Activated B cell treated with CpG ODN at 0.5 μM for 24 hours (primary cell): ENCODE measurements around the gene TLR9. TPM values are rescaled to one million over a fixed set of nuclear protein-coding genes. Genes with fewer than 3 reads are reported as not detected.

Source experiments
- ATAC-seq: fragments of 200-7000 bp; cut with Tn5 transposase; one replicate; pipeline ENCODE4 v1.10.0; 2021; ENCODE audit warnings: low read depth, mild to moderate bottlenecking, moderate library complexity
- CTCF ChIA-PET: fragments of 350-600 bp; sonication (Branson Sonifier 250); formaldehyde crosslinking; loops from one replicate; lab custom pipeline; 2021; ENCODE audit warnings: antibody characterized with exemption; lab: Charles Lee
- POLR2A ChIA-PET: fragments of 350-600 bp; sonication (Branson Sonifier 250); formaldehyde crosslinking; loops from one replicate; lab custom pipeline; 2021; ENCODE audit warnings: antibody characterized with exemption; lab: Charles Lee
- DNase-seq: peaks from one replicate; pipeline ENCODE4 v3.0.0; 2022
- H3K27ac Mint-ChIP-seq: one replicate; pipeline ENCODE4 v1.8.0; 2020; ENCODE audit warnings: mixed read lengths
- H3K27me3 Mint-ChIP-seq: one replicate; pipeline ENCODE4 v1.8.0; 2021; ENCODE audit warnings: mixed read lengths
- H3K36me3 Mint-ChIP-seq: one replicate; pipeline ENCODE4 v1.8.0; 2021; ENCODE audit warnings: low read depth, mixed read lengths
- H3K4me1 Mint-ChIP-seq: one replicate; pipeline ENCODE4 v1.8.0; 2021; ENCODE audit warnings: mixed read lengths
- H3K4me3 Mint-ChIP-seq: one replicate; pipeline ENCODE4 v1.8.0; 2020; ENCODE audit warnings: mild to moderate bottlenecking, mixed read lengths
- H3K9me3 Mint-ChIP-seq: one replicate; pipeline ENCODE4 v1.8.0; 2020; ENCODE audit warnings: mixed read lengths
- CTCF ChIP-seq: fragments of 200-600 bp; IDR thresholded peaks from one replicate; pipeline ENCODE4 v1.8.0; 2022; ENCODE audit warnings: antibody characterized with exemption, mild to moderate bottlenecking
- intact Hi-C: fragments of 100-400 bp; cut with micrococcal nuclease; formaldehyde crosslinking; loops from one replicate; pipeline ENCODE4 v1.15.1; 2024
- total RNA-seq: library from RNA; stranded (reverse); gene quantifications from 2 replicates; pipeline ENCODE4 v1.2.3, GENCODE V29; 2022

TLR9 gene
- total RNA-seq, 1 donor from 2014 or later: 10.4 TPM

GRCh38 chr3:52245322-52246263, 20.1 kb upstream of the TLR9 start, which contains the start of gene PPM1M:
Gene PPM1M (plus strand): TSS chr3:52245759. CDS start chr3:52245825, 66 bp downstream.
- ChIA-PET POLR2A (interaction anchor here (0.8 to 12.1 kb wide), 15 partner anchors 7 to 91 kb away, joined by 3 to 147 read pairs (median 8); partner anchors contain the start of genes GLYCTK, POC1A, TLR9 and WDR82), CTCF (interaction anchor here (1.1 to 2.1 kb wide), 4 partner anchors 8 to 25 kb away, joined by 3 to 6 read pairs (median 5); partner anchors contain the start of gene TLR9)
- peak within 1 kb of the TSS; percentile 84 for H3K4me3 Mint-ChIP-seq
- H3K4me1 Mint-ChIP-seq: peaks cover 61% of the 10 kb centered on the region
- TF ChIP-seq CTCF: no peak
- DNase-seq: peak; percentile 61
- intact Hi-C loops: no loop called here
- H3K36me3 Mint-ChIP-seq: peaks cover 27% of the 10 kb centered on the region
- ATAC-seq: peak; percentile 44
- H3K9me3 Mint-ChIP-seq: no peaks in the 10 kb centered on the region
- H3K27me3 Mint-ChIP-seq: no peaks in the 10 kb centered on the region
- peak within 1 kb of the TSS; percentile 95 for H3K27ac Mint-ChIP-seq

- Mint-ChIP-seq H3K4me3 (peak overlapping the region; percentile 84), H3K27me3 (no peaks in the 10 kb centered on the region), H3K27ac (peak overlapping the region; percentile 95), H3K36me3 (peaks cover 18% of the 10 kb centered on the region), H3K4me1 (peaks cover 71% of the 10 kb centered on the region), H3K9me3 (no peaks in the 10 kb centered on the region)
- ATAC-seq (peak; percentile 65), DNase-seq (peak; percentile 58)
- intact Hi-C loops: loop anchor here (1.0 kb wide), 2 partner anchors 9 to 19 kb away; partner anchors contain the start of gene TLR9
- CTCF ChIA-PET: interaction anchor here (0.6 to 2.1 kb wide), 8 partner anchors 9 to 95 kb away, joined by 3 to 8 read pairs (median 4); partner anchors contain the start of genes TLR9 and WDR82
- TF ChIP-seq CTCF: no peak
- POLR2A ChIA-PET: interaction anchor here (0.6 to 12.1 kb wide), 10 partner anchors 9 to 301 kb away, joined by 3 to 147 read pairs (median 8); partner anchors contain the start of genes GLYCTK, TLR9 and WDR82
These were observed 18.6 kb upstream of the TLR9 start for GRCh38 chr3:52243791-52244628.

- POLR2A ChIA-PET: interaction anchor here (0.7 to 12.1 kb wide), 4 partner anchors 11 to 97 kb away, joined by 4 to 147 read pairs (median 23); partner anchors contain the start of genes TLR9 and WDR82
- DNase-seq (no peak), ATAC-seq (no peak)
- Mint-ChIP-seq H3K9me3 (no peaks in the 10 kb centered on the region), H3K27me3 (no peaks in the 10 kb centered on the region), H3K27ac (no peak overlapping the region), H3K4me3 (no peak overlapping the region), H3K4me1 (peaks cover 76% of the 10 kb centered on the region), H3K36me3 (peaks cover 9% of the 10 kb centered on the region)
- CTCF ChIA-PET: no interaction called here
- intact Hi-C loops: no loop called here
- no peak for TF ChIP-seq CTCF
These were observed 16.6 kb upstream of the TLR9 start for GRCh38 chr3:52242039-52242438.

GRCh38 chr3:52240886-52241370, 15.5 kb upstream of the TLR9 start:
- Mint-ChIP-seq H3K27me3 (no peaks in the 10 kb centered on the region), H3K9me3 (no peaks in the 10 kb centered on the region), H3K4me1 (peaks cover 76% of the 10 kb centered on the region), H3K27ac (peak overlapping the region; percentile 87), H3K4me3 (peak overlapping the region; percentile 96), H3K36me3 (peaks cover 11% of the 10 kb centered on the region)
- ChIA-PET CTCF (interaction anchor here (1.0 to 1.6 kb wide), 7 partner anchors 12 to 98 kb away, joined by 3 to 10 read pairs (median 6); partner anchors contain the start of gene WDR82), POLR2A (interaction anchor here (0.6 to 12.1 kb wide), 8 partner anchors 9 to 245 kb away, joined by 4 to 147 read pairs (median 15); partner anchors contain the start of genes GLYCTK, RPL29, TLR9 and WDR82)
- DNase-seq: no peak
- TF ChIP-seq CTCF: no peak
- intact Hi-C loops: no loop called here
- ATAC-seq: no peak
